Testis (tissue), 2 donors: ENCODE results near the gene SHISAL2B.

ENCODE experiments used
- POLR2A ChIP-seq: fragments of 450-650 bp; IDR thresholded peaks from one replicate; pipeline ENCODE4 v1.6.1; 2017; ENCODE audit warnings: antibody characterized with exemption, mild to moderate bottlenecking, moderate library complexity
- TF ChIP-seq, protein P1 (sequence below), 3 experiments: fragments of 450-650 bp in 2 of 3; fragments of 200-600 bp in 1 of 3; sonication (generic) in 1 of 3; IDR thresholded peaks; one replicate each; pipeline ENCODE4 v1.5.1; 2016 to 2019; ENCODE audit warnings: antibody characterized with exemption in 3 of 3, mild to moderate bottlenecking in 2 of 3, moderate library complexity in 1 of 3

DNA sequence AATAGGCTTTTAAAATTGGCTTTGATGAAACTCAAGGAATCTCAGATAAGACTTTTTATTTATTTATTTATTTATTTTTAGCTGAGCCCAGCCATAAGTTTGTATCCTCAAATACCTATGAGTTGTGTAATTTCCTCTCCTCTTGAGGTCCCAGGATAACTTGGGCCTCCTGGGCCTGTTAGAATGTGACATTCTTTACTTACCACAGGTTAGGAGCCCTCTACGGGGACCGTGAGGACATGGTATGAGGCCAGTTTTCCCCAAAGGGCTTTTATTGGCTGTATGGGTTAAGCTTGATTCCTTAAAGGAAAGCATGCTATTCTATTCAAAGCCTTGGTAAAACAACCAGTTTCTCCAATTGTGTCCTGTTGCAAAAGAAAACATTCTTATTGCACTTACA lies 16.9 kb downstream of the SHISAL2B start:
- no peak for TF ChIP-seq POLR2A
- TF ChIP-seq, protein P1, sequence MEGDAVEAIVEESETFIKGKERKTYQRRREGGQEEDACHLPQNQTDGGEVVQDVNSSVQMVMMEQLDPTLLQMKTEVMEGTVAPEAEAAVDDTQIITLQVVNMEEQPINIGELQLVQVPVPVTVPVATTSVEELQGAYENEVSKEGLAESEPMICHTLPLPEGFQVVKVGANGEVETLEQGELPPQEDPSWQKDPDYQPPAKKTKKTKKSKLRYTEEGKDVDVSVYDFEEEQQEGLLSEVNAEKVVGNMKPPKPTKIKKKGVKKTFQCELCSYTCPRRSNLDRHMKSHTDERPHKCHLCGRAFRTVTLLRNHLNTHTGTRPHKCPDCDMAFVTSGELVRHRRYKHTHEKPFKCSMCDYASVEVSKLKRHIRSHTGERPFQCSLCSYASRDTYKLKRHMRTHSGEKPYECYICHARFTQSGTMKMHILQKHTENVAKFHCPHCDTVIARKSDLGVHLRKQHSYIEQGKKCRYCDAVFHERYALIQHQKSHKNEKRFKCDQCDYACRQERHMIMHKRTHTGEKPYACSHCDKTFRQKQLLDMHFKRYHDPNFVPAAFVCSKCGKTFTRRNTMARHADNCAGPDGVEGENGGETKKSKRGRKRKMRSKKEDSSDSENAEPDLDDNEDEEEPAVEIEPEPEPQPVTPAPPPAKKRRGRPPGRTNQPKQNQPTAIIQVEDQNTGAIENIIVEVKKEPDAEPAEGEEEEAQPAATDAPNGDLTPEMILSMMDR (IDR thresholded peaks at IDR 0.05): no peak
